GM23338 (cell line): Measurements from ENCODE around the gene PTPRN2. TPM values are rescaled to one million over a fixed set of nuclear protein-coding genes. Genes with fewer than 3 reads are reported as not detected.

Experiments
- ATAC-seq: fragments of 200-7000 bp; cut with Tn5 transposase; 3 replicates; pipeline ENCODE4 v1.9.1; 2020
- DNase-seq: peaks from one replicate; pipeline ENCODE4 v3.0.0-alpha.2; 2015; ENCODE audit warnings: low spot score
- H2AFZ ChIP-seq: fragments of 200-600 bp; sonication (generic); 2 replicates; pipeline ENCODE4 v1.8.0; 2016; ENCODE audit warnings: antibody characterized with exemption, mild to moderate bottlenecking, moderate library complexity
- H3F3A ChIP-seq: fragments of 200-600 bp; sonication (generic); replicated peaks from 2 replicates; pipeline ENCODE4 v1.8.0; 2017; ENCODE audit warnings: antibody characterized with exemption, mixed run types, low read depth
- H3K27ac ChIP-seq: fragments of 200-600 bp; sonication (generic); 2 replicates; pipeline ENCODE4 v1.6.1; 2016; ENCODE audit warnings: low read depth
- H3K27me3 ChIP-seq: fragments of 200-600 bp; sonication (generic); 2 replicates; pipeline ENCODE4 v1.8.0; 2016; ENCODE audit warnings: mild to moderate bottlenecking, mixed run types, moderate library complexity; ENCODE audit not compliant: insufficient read depth
- H3K36me3 ChIP-seq: fragments of 200-600 bp; sonication (generic); 2 replicates; pipeline ENCODE4 v1.8.0; 2016; ENCODE audit warnings: mild to moderate bottlenecking; ENCODE audit not compliant: insufficient read depth
- H3K4me1 ChIP-seq: fragments of 200-600 bp; sonication (generic); 2 replicates; pipeline ENCODE4 v1.8.0; 2016; ENCODE audit warnings: mild to moderate bottlenecking, moderate library complexity; ENCODE audit not compliant: insufficient read depth
- H3K4me2 ChIP-seq: fragments of 200-600 bp; sonication (generic); 2 replicates; pipeline ENCODE4 v1.7.1; 2017; ENCODE audit warnings: mixed run types
- H3K4me3 ChIP-seq: fragments of 200-600 bp; sonication (generic); 2 replicates; pipeline ENCODE4 v1.6.1; 2016; ENCODE audit warnings: mixed run types
- H3K79me2 ChIP-seq: fragments of 200-600 bp; sonication (generic); replicated peaks from 2 replicates; pipeline ENCODE4 v1.8.0; 2017; ENCODE audit warnings: mild to moderate bottlenecking; ENCODE audit not compliant: insufficient read depth
- H3K9me2 ChIP-seq: fragments of 200-600 bp; sonication (generic); 2 replicates; pipeline ENCODE4 v1.8.0; 2017; ENCODE audit not compliant: insufficient read depth
- H4K20me1 ChIP-seq: fragments of 200-600 bp; sonication (generic); replicated peaks from 2 replicates; pipeline ENCODE4 v1.8.0; 2017; ENCODE audit warnings: mild to moderate bottlenecking; ENCODE audit not compliant: insufficient read depth
- H3K27ac Mint-ChIP-seq: 2 replicates; pipeline ENCODE4 v1.8.0; 2020; ENCODE audit warnings: inconsistent platforms, mild to moderate bottlenecking, moderate library complexity, mixed read lengths
- H3K27me3 Mint-ChIP-seq: 3 replicates; pipeline ENCODE4 v1.8.0; 2022; ENCODE audit warnings: low read depth, mild to moderate bottlenecking, moderate library complexity, mixed read lengths, inconsistent platforms; ENCODE audit not compliant: insufficient read depth, poor library complexity
- H3K36me3 Mint-ChIP-seq: 3 replicates; pipeline ENCODE4 v1.8.0; 2021; ENCODE audit warnings: low read depth, mild to moderate bottlenecking, inconsistent platforms, moderate library complexity, mixed read lengths
- H3K4me1 Mint-ChIP-seq: 3 replicates; pipeline ENCODE4 v1.8.0; 2020; ENCODE audit warnings: mild to moderate bottlenecking, inconsistent platforms, mixed read lengths
- H3K4me3 Mint-ChIP-seq: 3 replicates; pipeline ENCODE4 v1.8.0; 2021; ENCODE audit warnings: moderate library complexity, mild to moderate bottlenecking, inconsistent platforms, mixed read lengths
- H3K9me3 Mint-ChIP-seq: 3 replicates; pipeline ENCODE4 v1.8.0; 2020; ENCODE audit warnings: moderate library complexity, mild to moderate bottlenecking, inconsistent platforms, mixed read lengths
- CREB1 ChIP-seq: fragments of 250-450 bp; sonication (Bioruptor Pico); IDR thresholded peaks from 2 replicates; pipeline ENCODE4 v1.5.0; 2020; ENCODE audit warnings: low read depth, mild to moderate bottlenecking, moderate library complexity
- EZH2 ChIP-seq: fragments of 200-600 bp; sonication (generic); IDR thresholded peaks from one replicate; pipeline ENCODE4 v1.8.0; 2017; ENCODE audit warnings: antibody characterized with exemption, mild to moderate bottlenecking, low read depth; ENCODE audit not compliant: unreplicated experiment
- EZH2phosphoT487 ChIP-seq: fragments of 200-600 bp; sonication (generic); IDR thresholded peaks from one replicate; pipeline ENCODE4 v1.8.1; 2018; ENCODE audit warnings: antibody characterized with exemption; ENCODE audit not compliant: unreplicated experiment
- JUNB ChIP-seq: IDR thresholded peaks from one replicate; pipeline ENCODE4 v1.6.1; 2016; ENCODE audit warnings: antibody characterized with exemption; ENCODE audit not compliant: unreplicated experiment
- POLR2AphosphoS5 ChIP-seq: IDR thresholded peaks from 2 replicates; pipeline ENCODE4 v1.6.1; 2016; ENCODE audit warnings: antibody characterized with exemption, low read depth
- STAT1 ChIP-seq: IDR thresholded peaks from one replicate; pipeline ENCODE4 v1.6.1; 2016; ENCODE audit warnings: antibody characterized with exemption; ENCODE audit not compliant: unreplicated experiment
- ZNF331 ChIP-seq: fragments of 250-450 bp; sonication (Bioruptor Pico); IDR thresholded peaks from 2 replicates; pipeline ENCODE4 v1.5.0; 2020; ENCODE audit warnings: low read depth, mild to moderate bottlenecking, moderate library complexity
- polyA plus RNA-seq: library from polyadenylated mRNA; unstranded; fragments of >200 nt; fragmentation: Nextera tagmentation; extraction: Ambion mirVana; gene quantifications from 2 replicates; pipeline ENCODE4 v1.2.1, GENCODE V29; 2016
- total RNA-seq: library from RNA; depleted of rRNA; stranded (reverse); fragments of >200 nt; shearing (Covaris generic); gene quantifications from 2 replicates; pipeline ENCODE4 v1.2.3, GENCODE V29; 2014
- TF ChIP-seq, protein P1 (sequence below): fragments of 250-450 bp; sonication (Bioruptor Pico); IDR thresholded peaks from 2 replicates; pipeline ENCODE4 v1.5.0; 2020; ENCODE audit warnings: mild to moderate bottlenecking, moderate library complexity
- TF ChIP-seq, protein P2 (sequence below): IDR thresholded peaks from 2 replicates; pipeline ENCODE4 v1.6.1; 2016; ENCODE audit warnings: antibody characterized with exemption
- TF ChIP-seq, protein P3 (sequence below): IDR thresholded peaks from one replicate; pipeline ENCODE4 v1.6.1; 2018; ENCODE audit warnings: antibody characterized with exemption; ENCODE audit not compliant: unreplicated experiment
- TF ChIP-seq, protein P4 (sequence below), 2 experiments: fragments of 200-600 bp in 1 of 2; sonication (generic) in 1 of 2; conservative IDR thresholded peaks; 2 replicates each; pipeline versions ENCODE4 v1.5.1 to v1.6.1; 2016 to 2017; ENCODE audit warnings: antibody characterized with exemption in 2 of 2, low read depth in 2 of 2, mild to moderate bottlenecking in 2 of 2, moderate library complexity in 1 of 2

Gene PTPRN2
- total and polyA plus RNA-seq, 2 experiments from 2014 or later, result 0.87 to 4.0 TPM

DNA sequence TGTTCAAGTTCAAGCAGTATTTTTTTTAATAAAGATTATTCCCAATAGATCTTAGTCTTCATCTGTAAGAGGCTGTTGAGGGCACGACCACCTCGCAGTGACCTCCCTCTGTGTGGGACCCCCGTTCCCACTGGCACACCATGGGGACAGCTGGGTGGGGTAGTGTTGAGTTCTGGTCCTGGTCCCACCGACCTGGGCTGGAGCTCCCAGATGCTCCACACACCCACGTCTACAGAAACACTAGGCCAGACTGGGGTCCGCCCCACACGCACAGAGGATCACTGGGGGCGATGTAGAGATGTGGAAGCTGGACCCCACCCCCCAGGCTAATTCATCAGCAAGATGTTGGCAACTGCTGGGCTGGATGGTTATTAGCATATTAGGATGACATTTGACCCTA lies 623.6 kb downstream of the PTPRN2 start (continued):
- TF ChIP-seq, protein P1, sequence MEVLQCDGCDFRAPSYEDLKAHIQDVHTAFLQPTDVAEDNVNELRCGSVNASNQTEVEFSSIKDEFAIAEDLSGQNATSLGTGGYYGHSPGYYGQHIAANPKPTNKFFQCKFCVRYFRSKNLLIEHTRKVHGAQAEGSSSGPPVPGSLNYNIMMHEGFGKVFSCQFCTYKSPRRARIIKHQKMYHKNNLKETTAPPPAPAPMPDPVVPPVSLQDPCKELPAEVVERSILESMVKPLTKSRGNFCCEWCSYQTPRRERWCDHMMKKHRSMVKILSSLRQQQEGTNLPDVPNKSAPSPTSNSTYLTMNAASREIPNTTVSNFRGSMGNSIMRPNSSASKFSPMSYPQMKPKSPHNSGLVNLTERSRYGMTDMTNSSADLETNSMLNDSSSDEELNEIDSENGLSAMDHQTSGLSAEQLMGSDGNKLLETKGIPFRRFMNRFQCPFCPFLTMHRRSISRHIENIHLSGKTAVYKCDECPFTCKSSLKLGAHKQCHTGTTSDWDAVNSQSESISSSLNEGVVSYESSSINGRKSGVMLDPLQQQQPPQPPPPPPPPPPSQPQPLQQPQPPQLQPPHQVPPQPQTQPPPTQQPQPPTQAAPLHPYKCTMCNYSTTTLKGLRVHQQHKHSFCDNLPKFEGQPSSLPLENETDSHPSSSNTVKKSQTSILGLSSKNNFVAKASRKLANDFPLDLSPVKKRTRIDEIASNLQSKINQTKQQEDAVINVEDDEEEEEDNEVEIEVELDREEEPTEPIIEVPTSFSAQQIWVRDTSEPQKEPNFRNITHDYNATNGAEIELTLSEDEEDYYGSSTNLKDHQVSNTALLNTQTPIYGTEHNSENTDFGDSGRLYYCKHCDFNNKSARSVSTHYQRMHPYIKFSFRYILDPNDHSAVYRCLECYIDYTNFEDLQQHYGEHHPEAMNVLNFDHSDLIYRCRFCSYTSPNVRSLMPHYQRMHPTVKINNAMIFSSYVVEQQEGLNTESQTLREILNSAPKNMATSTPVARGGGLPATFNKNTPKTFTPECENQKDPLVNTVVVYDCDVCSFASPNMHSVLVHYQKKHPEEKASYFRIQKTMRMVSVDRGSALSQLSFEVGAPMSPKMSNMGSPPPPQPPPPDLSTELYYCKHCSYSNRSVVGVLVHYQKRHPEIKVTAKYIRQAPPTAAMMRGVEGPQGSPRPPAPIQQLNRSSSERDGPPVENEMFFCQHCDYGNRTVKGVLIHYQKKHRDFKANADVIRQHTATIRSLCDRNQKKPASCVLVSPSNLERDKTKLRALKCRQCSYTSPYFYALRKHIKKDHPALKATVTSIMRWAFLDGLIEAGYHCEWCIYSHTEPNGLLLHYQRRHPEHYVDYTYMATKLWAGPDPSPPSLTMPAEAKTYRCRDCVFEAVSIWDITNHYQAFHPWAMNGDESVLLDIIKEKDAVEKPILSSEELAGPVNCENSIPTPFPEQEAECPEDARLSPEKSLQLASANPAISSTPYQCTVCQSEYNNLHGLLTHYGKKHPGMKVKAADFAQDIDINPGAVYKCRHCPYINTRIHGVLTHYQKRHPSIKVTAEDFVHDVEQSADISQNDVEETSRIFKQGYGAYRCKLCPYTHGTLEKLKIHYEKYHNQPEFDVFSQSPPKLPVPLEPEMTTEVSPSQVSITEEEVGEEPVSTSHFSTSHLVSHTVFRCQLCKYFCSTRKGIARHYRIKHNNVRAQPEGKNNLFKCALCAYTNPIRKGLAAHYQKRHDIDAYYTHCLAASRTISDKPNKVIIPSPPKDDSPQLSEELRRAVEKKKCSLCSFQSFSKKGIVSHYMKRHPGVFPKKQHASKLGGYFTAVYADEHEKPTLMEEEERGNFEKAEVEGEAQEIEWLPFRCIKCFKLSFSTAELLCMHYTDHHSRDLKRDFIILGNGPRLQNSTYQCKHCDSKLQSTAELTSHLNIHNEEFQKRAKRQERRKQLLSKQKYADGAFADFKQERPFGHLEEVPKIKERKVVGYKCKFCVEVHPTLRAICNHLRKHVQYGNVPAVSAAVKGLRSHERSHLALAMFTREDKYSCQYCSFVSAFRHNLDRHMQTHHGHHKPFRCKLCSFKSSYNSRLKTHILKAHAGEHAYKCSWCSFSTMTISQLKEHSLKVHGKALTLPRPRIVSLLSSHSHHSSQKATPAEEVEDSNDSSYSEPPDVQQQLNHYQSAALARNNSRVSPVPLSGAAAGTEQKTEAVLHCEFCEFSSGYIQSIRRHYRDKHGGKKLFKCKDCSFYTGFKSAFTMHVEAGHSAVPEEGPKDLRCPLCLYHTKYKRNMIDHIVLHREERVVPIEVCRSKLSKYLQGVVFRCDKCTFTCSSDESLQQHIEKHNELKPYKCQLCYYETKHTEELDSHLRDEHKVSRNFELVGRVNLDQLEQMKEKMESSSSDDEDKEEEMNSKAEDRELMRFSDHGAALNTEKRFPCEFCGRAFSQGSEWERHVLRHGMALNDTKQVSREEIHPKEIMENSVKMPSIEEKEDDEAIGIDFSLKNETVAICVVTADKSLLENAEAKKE (CRISPR knock-in tag), result no peak
- TF ChIP-seq JUNB (no peak), EZH2 (no peak), CREB1 (CRISPR knock-in tag) (no peak), ZNF331 (CRISPR knock-in tag) (no peak), STAT1 (no peak)

DNA sequence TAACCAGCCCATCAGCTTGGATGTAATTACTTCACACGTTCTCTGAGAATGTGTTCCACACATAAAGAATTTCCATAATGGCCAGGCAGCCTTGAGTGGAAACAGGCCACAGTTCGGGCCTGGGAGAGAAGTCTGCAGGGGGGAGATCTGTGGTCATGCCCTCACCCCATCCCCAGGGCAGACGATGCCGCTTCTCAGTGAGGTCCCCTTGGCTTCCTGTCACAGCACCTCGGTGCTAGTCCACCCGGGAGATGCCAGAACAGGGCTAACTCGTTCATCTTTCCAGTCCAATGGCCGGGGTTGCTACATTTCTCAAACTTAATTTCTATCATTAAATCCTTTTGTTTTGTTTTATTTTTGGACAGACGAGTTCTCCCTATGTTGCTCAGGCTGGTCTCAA lies 624.1 kb downstream of the PTPRN2 start:
- Histone ChIP-seq H3K27ac (no peak overlapping the region), H4K20me1 (no peaks in the 10 kb centered on the region), H3K27me3 (no peaks in the 10 kb centered on the region), H2AFZ (no peak overlapping the region), H3K9me2 (no peaks in the 10 kb centered on the region), H3K4me1 (no peaks in the 10 kb centered on the region), H3K4me2 (no peak overlapping the region), H3K4me3 (no peak overlapping the region), H3F3A (no peaks in the 10 kb centered on the region), H3K79me2 (no peaks in the 10 kb centered on the region), H3K36me3 (peaks cover 7% of the 10 kb centered on the region)
- DNase-seq (no peak), ATAC-seq (no peak)
- Mint-ChIP-seq H3K36me3 (peaks cover 43% of the 10 kb centered on the region), H3K27me3 (peaks cover 4% of the 10 kb centered on the region), H3K27ac (no peak overlapping the region), H3K4me3 (no peak overlapping the region), H3K9me3 (peaks cover 31% of the 10 kb centered on the region; the same call in 2 of the 3 replicates), H3K4me1 (no peaks in the 10 kb centered on the region)
- TF ChIP-seq ZNF331 (CRISPR knock-in tag) (no peak), POLR2AphosphoS5 (no peak), STAT1 (no peak), JUNB (no peak), CREB1 (CRISPR knock-in tag) (no peak), EZH2phosphoT487 (no peak)
- TF ChIP-seq, protein P2, sequence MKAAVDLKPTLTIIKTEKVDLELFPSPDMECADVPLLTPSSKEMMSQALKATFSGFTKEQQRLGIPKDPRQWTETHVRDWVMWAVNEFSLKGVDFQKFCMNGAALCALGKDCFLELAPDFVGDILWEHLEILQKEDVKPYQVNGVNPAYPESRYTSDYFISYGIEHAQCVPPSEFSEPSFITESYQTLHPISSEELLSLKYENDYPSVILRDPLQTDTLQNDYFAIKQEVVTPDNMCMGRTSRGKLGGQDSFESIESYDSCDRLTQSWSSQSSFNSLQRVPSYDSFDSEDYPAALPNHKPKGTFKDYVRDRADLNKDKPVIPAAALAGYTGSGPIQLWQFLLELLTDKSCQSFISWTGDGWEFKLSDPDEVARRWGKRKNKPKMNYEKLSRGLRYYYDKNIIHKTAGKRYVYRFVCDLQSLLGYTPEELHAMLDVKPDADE, result no peak
- TF ChIP-seq, protein P3, sequence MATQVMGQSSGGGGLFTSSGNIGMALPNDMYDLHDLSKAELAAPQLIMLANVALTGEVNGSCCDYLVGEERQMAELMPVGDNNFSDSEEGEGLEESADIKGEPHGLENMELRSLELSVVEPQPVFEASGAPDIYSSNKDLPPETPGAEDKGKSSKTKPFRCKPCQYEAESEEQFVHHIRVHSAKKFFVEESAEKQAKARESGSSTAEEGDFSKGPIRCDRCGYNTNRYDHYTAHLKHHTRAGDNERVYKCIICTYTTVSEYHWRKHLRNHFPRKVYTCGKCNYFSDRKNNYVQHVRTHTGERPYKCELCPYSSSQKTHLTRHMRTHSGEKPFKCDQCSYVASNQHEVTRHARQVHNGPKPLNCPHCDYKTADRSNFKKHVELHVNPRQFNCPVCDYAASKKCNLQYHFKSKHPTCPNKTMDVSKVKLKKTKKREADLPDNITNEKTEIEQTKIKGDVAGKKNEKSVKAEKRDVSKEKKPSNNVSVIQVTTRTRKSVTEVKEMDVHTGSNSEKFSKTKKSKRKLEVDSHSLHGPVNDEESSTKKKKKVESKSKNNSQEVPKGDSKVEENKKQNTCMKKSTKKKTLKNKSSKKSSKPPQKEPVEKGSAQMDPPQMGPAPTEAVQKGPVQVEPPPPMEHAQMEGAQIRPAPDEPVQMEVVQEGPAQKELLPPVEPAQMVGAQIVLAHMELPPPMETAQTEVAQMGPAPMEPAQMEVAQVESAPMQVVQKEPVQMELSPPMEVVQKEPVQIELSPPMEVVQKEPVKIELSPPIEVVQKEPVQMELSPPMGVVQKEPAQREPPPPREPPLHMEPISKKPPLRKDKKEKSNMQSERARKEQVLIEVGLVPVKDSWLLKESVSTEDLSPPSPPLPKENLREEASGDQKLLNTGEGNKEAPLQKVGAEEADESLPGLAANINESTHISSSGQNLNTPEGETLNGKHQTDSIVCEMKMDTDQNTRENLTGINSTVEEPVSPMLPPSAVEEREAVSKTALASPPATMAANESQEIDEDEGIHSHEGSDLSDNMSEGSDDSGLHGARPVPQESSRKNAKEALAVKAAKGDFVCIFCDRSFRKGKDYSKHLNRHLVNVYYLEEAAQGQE, result no peak
- TF ChIP-seq, protein P4, sequence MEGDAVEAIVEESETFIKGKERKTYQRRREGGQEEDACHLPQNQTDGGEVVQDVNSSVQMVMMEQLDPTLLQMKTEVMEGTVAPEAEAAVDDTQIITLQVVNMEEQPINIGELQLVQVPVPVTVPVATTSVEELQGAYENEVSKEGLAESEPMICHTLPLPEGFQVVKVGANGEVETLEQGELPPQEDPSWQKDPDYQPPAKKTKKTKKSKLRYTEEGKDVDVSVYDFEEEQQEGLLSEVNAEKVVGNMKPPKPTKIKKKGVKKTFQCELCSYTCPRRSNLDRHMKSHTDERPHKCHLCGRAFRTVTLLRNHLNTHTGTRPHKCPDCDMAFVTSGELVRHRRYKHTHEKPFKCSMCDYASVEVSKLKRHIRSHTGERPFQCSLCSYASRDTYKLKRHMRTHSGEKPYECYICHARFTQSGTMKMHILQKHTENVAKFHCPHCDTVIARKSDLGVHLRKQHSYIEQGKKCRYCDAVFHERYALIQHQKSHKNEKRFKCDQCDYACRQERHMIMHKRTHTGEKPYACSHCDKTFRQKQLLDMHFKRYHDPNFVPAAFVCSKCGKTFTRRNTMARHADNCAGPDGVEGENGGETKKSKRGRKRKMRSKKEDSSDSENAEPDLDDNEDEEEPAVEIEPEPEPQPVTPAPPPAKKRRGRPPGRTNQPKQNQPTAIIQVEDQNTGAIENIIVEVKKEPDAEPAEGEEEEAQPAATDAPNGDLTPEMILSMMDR (conservative IDR thresholded peaks at IDR 0.05; ENCODE audit: low read depth in 2 of 2), result no peak
